Hepatocyte (in vitro differentiated cells): Measurements from ENCODE around the gene GNG13.

ENCODE experiments used
- CTCF ChIP-seq: fragments of 200-600 bp; sonication (generic); IDR thresholded peaks from 2 replicates; pipeline ENCODE4 v1.5.1; 2016; ENCODE audit warnings: antibody characterized with exemption, mild to moderate bottlenecking; ENCODE audit not compliant: poor library complexity
- EZH2phosphoT487 ChIP-seq: fragments of 200-600 bp; sonication (generic); IDR thresholded peaks from one replicate; pipeline ENCODE4 v1.6.1; 2018; ENCODE audit warnings: antibody characterized with exemption, mild to moderate bottlenecking, low read depth, moderate library complexity; ENCODE audit not compliant: unreplicated experiment, severe bottlenecking

GRCh38 chr16:818592-818991 is 18.1 kb upstream of the GNG13 start:
- no peak for TF ChIP-seq CTCF
- no peak for TF ChIP-seq EZH2phosphoT487
